IPS-18a (cell line): ENCODE results near the gene TH.
"Not testable (repeated sequence)": the region's sequence is repeated elsewhere in the genome, so short reads cannot be mapped to it uniquely, and the experiment has no call there.

ENCODE experiments used
- H3K27ac ChIP-seq: one replicate; pipeline ENCODE4 v1.5.1; 2013; ENCODE audit warnings: low read length
- H3K27me3 ChIP-seq: one replicate; pipeline ENCODE4 v1.6.1; 2013; ENCODE audit warnings: mild to moderate bottlenecking, low read length; ENCODE audit not compliant: control insufficient read depth, insufficient read depth
- H3K36me3 ChIP-seq: one replicate; pipeline ENCODE4 v1.6.1; 2013; ENCODE audit warnings: low read depth, low read length; ENCODE audit not compliant: control insufficient read depth
- H3K4me1 ChIP-seq: one replicate; pipeline ENCODE4 v1.6.1; 2013; ENCODE audit warnings: low read depth, low read length; ENCODE audit not compliant: control insufficient read depth
- H3K4me3 ChIP-seq: one replicate; pipeline ENCODE4 v1.5.1; 2013; ENCODE audit warnings: low read length
- H3K9ac ChIP-seq: one replicate; pipeline ENCODE4 v1.6.1; 2013; ENCODE audit warnings: mild to moderate bottlenecking, low read length, moderate library complexity
- H3K9me3 ChIP-seq: one replicate; pipeline ENCODE4 v1.6.1; 2013; ENCODE audit warnings: low read depth, low read length; ENCODE audit not compliant: control insufficient read depth

Gene TH

GRCh38 chr11:2178055-2178773, 6.6 kb upstream of the TH start:
- H3K4me3 ChIP-seq, H3K27ac ChIP-seq, H3K9me3 ChIP-seq, H3K36me3 ChIP-seq, H3K4me1 ChIP-seq, H3K9ac ChIP-seq, H3K27me3 ChIP-seq: not testable (repeated sequence)

- no peaks in the 10 kb centered on the region for H3K36me3 ChIP-seq
- H3K4me3 ChIP-seq, result no peak overlapping the region
- H3K27me3 ChIP-seq, result no peaks in the 10 kb centered on the region
- no peak overlapping the region for H3K27ac ChIP-seq
- no peak overlapping the region for H3K9ac ChIP-seq
- H3K4me1 ChIP-seq, result no peaks in the 10 kb centered on the region
- no peaks in the 10 kb centered on the region for H3K9me3 ChIP-seq
Observed at GRCh38 chr11:2177076-2177475, 5.5 kb upstream of the TH start.

GRCh38 chr11:2176389-2176900, 4.8 kb upstream of the TH start:
- Histone ChIP-seq H3K9me3 (no peaks in the 10 kb centered on the region), H3K36me3 (no peaks in the 10 kb centered on the region), H3K27me3 (no peaks in the 10 kb centered on the region), H3K4me1 (no peaks in the 10 kb centered on the region), H3K9ac (no peak overlapping the region), H3K27ac (no peak overlapping the region), H3K4me3 (no peak overlapping the region)

DNA sequence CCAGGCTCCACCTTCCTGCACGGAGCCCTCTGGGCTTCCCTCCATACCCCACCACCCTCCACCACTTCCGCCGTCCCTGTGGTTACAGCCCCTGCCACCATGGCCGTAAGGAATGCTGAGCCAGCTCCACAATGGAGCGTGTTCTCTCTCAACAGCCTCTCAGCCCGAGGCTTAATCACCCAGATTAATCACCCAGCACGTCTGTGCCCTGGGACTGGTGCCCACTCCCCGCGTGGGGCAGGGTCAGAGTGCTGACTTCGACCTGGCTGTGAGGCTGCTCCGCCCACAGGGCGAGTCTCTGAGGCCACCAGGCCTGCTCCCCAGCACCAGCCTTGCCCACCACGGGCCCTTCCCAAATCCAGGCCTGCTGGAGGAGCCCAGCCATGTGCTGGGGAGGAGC, 4.0 kb upstream of the TH start:
- Histone ChIP-seq H3K9me3 (no peaks in the 10 kb centered on the region), H3K27me3 (no peaks in the 10 kb centered on the region), H3K36me3 (no peaks in the 10 kb centered on the region), H3K27ac (no peak overlapping the region), H3K4me1 (no peaks in the 10 kb centered on the region), H3K4me3 (no peak overlapping the region), H3K9ac (no peak overlapping the region)

DNA sequence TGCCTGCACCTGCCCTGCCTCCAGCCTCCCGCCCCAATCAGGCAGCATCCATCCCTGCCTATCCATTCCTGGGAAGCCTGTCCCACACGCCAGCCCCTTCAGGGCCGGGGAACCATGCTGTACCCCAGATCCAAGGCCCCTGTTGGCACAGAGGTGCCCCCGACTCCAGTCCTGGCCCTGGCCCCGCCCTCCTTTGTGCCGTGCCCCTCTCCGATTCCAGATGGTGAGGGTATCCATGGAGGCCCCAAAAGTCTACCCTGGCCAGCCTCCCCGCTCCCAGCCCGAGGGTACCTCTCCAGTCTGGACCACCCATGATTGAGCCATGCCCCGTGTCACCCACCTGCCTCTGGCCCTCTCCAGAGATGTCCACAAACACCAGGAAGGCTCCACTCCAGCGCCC, 2.7 kb upstream of the TH start:
- Histone ChIP-seq H3K36me3 (no peaks in the 10 kb centered on the region), H3K9me3 (no peaks in the 10 kb centered on the region), H3K9ac (no peak overlapping the region), H3K27ac (no peak overlapping the region), H3K4me1 (no peaks in the 10 kb centered on the region), H3K27me3 (no peaks in the 10 kb centered on the region), H3K4me3 (no peak overlapping the region)

DNA sequence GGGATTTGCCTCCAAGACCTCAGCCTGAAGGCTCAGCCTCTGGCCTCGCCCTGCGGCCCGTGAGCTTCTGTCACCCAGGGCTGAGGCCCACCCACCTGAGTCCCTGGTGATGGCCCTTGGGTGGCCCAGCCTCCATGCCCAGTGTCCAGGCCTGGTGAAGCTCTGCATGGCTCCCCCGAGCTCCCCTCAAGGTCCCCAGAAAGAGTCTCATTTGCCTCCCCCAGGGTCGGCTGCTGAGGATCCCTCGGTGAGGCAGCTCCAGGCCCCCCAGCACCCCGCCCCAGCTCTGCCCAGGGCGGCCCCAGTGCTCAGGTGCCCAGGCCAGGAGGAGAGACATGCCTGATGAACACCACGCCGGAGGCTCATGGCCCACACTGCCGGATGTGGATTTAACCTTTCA, 2.1 kb upstream of the TH start:
- H3K9me3 ChIP-seq, result no peaks in the 10 kb centered on the region
- H3K4me1 ChIP-seq, result no peaks in the 10 kb centered on the region
- no peaks in the 10 kb centered on the region for H3K27me3 ChIP-seq
- no peak overlapping the region for H3K27ac ChIP-seq
- H3K36me3 ChIP-seq, result no peaks in the 10 kb centered on the region
- H3K9ac ChIP-seq, result no peak overlapping the region
- no peak overlapping the region for H3K4me3 ChIP-seq

DNA sequence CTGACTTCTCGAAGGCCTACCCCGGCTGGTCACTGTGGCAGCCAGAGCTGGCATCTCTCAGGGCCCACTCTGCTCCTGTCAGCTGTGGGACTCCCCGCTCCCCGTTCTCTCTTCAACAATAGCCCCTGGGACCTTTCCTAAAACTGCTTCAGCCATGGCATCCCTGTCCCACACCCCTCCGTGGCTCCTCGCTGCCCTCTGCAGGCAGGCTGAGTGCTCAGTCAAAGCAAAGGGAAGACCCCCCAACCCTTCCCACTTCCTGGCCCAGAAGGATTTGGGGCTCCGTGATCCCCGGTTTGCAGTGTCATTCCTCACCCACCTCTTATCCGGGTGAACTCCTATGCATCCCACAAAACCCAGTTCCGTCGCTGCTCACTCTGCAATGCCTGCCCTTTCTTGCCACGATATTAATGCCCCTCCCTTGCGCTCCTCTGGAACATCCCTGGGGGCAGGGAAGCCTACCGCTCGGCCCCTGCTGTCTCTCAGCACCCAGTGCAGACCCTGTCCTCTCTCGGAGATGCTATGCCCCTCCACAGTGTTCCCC, 1.6 kb upstream of the TH start:
- no peaks in the 10 kb centered on the region for H3K27me3 ChIP-seq
- no peak overlapping the region for H3K27ac ChIP-seq
- no peak overlapping the region for H3K9ac ChIP-seq
- no peaks in the 10 kb centered on the region for H3K4me1 ChIP-seq
- H3K36me3 ChIP-seq, result no peaks in the 10 kb centered on the region
- H3K9me3 ChIP-seq, result no peaks in the 10 kb centered on the region
- no peak overlapping the region for H3K4me3 ChIP-seq

GRCh38 chr11:2172676-2173075, 1.1 kb upstream of the TH start:
- no peaks in the 10 kb centered on the region for H3K9me3 ChIP-seq
- no peak overlapping the region for H3K9ac ChIP-seq
- H3K27me3 ChIP-seq, result no peaks in the 10 kb centered on the region
- no peak overlapping the region for H3K4me3 ChIP-seq
- no peak overlapping the region for H3K27ac ChIP-seq
- H3K4me1 ChIP-seq, result no peaks in the 10 kb centered on the region
- H3K36me3 ChIP-seq, result no peaks in the 10 kb centered on the region

DNA sequence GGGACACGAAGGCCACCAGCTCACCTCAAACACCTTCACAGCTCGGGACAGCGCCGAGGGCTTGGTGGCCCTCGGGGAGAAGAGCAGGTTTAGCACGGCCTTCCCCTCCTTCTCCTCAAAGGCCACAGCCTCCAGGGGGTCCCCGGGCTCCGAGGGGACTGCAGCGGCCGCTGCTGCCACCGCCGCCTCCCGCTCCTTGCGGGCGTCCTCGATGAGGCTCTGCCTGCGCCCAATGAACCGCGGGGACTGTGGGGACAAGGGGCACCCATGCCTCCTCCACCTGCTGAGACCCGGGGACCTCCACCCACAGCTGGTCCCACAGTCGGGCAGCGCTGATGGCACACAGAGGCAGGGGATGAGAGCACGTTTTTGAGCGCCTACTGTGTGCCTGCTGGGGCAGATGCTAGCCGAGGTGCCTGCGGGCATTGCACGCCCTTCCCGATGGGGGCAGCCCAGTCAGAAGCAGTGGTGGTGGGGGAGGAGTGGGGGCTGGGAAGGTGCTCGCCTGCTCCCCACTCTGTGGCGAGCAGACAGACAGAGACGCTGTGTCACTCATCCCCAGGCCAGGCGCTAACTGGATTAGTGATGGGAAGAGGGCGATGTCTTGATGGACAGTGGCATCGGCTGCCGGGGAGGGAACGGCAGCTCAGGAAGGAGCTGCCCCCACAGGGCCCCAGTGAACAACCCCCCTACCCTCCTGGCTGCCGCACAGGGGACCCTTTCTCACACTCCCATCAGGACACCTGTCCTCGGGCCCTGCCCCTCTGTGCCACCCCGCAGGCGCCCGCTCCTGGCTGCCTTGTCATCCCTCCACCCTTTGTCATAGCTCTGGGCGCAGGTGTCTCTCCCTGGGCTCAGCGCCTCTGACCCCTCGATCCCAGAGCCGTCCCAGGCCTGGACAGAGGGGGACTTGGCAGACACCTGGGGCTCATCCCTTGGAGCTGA, 1.7 kb downstream of the TH start:
- Histone ChIP-seq H3K9ac (no peak overlapping the region), H3K4me3 (no peak overlapping the region), H3K36me3 (no peaks in the 10 kb centered on the region), H3K27ac (no peak overlapping the region), H3K4me1 (no peaks in the 10 kb centered on the region), H3K9me3 (no peaks in the 10 kb centered on the region), H3K27me3 (peaks cover 10% of the 10 kb centered on the region)

- Histone ChIP-seq H3K27me3 (peaks cover 10% of the 10 kb centered on the region), H3K36me3 (no peaks in the 10 kb centered on the region), H3K9me3 (no peaks in the 10 kb centered on the region), H3K4me3 (no peak overlapping the region), H3K4me1 (no peaks in the 10 kb centered on the region), H3K9ac (no peak overlapping the region), H3K27ac (no peak overlapping the region)
Observed at GRCh38 chr11:2169005-2169378, 2.6 kb downstream of the TH start.

GRCh38 chr11:2168286-2169004, 3.2 kb downstream of the TH start:
- H3K4me3 ChIP-seq, result no peak overlapping the region
- no peak overlapping the region for H3K27ac ChIP-seq
- no peak overlapping the region for H3K9ac ChIP-seq
- no peaks in the 10 kb centered on the region for H3K4me1 ChIP-seq
- peaks cover 10% of the 10 kb centered on the region for H3K27me3 ChIP-seq
- no peaks in the 10 kb centered on the region for H3K36me3 ChIP-seq
- no peaks in the 10 kb centered on the region for H3K9me3 ChIP-seq
